Daoy (cell line): ENCODE data around the gene PGAP2. TPM values are rescaled to one million over a fixed set of nuclear protein-coding genes. Genes with fewer than 3 reads are reported as not detected.

Experiments used
- DNase-seq: peaks from one replicate; pipeline ENCODE4 v3.0.0-alpha.2; 2015; ENCODE audit warnings: low read depth
- total RNA-seq: library from RNA; depleted of rRNA; stranded (reverse); fragments of >200 nt; shearing (Covaris generic); gene quantifications from 2 replicates; pipeline ENCODE4 v1.2.3, GENCODE V29; 2014

The PGAP2 gene
- total RNA-seq, 1 experiment from 2014 or later: 6.8 TPM

- DNase-seq: no peak
Observed at GRCh38 chr11:3831378-3832239, 23.2 kb downstream of the PGAP2 start.

- DNase-seq: no peak
Observed at GRCh38 chr11:3832816-3833215, 24.5 kb downstream of the PGAP2 start.

- DNase-seq: no peak
Observed at GRCh38 chr11:3833449-3833848, 25.1 kb downstream of the PGAP2 start.

- no peak for DNase-seq
Observed at GRCh38 chr11:3834349-3834663, 25.9 kb downstream of the PGAP2 start.

- no peak for DNase-seq
Observed at GRCh38 chr11:3834664-3835461, 26.5 kb downstream of the PGAP2 start.

DNA sequence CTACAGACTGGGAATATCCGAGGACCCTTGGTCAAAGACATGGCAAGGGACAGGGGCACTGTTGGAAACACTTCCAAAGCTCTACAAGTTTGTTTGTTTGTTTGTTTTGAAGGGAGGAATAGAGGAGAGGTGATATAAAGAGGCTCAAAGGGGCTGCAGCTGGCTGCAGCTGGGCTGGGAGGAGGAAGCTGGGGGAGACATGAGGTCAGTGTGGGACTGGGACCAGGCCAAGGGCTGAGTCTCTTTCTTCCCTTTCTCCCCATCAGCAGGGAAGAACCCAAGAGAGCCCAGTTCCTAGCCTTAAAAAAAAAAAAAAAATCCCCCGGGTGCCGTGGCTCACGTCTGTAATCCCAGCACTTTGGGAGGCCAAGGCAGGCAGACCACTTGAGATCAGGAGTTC, 27.4 kb downstream of the PGAP2 start:
- DNase-seq: no peak

DNA sequence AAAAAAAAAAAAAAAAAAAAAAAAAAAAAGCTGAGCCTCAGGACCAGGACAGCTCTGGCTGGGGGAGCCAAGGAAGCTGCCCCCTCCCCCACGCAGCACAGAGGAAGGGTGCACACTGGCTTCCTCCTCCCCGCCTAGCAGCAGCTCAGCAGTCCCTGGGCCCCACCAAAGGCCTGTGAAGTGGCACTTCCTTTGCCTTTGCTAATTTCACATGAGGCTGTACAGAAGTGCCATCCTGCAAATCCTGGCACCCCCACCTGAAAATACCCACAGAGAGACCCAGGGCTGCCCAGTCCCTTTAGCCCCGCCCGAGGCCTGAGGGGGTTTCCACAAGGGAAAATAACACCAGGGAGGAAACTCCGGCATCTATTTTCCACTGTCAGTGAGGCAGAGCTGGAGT, 28.5 kb downstream of the PGAP2 start:
- DNase-seq: no peak

DNA sequence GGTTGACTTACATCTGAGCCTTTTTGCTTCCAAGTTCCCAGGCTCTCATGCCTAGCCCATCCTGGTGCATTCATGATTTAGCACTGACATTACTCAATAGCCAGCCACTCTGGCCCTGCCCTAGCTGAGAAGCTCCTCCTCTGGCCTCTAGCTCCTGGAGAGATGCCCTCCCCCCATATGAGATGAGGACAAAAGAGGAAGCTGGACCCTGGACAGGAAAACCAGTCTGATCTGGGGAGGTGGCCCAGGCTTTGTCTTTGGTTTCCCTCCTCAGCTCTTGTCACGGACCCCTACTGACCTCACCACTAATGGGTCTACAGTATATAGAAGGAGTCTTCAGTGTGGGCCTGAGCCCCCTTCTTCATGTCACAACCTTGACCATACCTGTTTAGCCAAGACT, 29.4 kb downstream of the PGAP2 start:
- no peak for DNase-seq

DNA sequence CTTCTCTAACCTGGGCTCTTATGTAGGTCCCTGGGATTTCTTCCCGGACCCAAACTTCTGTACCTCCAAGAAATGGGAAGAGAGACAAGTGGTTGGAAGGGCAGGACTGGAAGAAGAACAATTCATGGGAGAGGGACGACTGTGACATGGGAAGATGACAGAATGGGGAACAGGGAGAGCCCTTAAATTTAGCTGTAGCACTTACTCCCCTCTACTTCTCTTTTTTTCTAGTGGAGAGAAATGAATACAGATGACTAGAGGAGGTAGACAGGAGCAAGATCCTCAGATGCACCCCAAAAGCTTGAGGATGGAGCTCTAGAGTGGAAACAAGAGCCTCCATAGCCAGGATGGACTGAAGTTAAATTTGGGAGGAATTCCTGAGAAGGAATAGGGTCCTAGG, 30.1 kb downstream of the PGAP2 start:
- no peak for DNase-seq

DNA sequence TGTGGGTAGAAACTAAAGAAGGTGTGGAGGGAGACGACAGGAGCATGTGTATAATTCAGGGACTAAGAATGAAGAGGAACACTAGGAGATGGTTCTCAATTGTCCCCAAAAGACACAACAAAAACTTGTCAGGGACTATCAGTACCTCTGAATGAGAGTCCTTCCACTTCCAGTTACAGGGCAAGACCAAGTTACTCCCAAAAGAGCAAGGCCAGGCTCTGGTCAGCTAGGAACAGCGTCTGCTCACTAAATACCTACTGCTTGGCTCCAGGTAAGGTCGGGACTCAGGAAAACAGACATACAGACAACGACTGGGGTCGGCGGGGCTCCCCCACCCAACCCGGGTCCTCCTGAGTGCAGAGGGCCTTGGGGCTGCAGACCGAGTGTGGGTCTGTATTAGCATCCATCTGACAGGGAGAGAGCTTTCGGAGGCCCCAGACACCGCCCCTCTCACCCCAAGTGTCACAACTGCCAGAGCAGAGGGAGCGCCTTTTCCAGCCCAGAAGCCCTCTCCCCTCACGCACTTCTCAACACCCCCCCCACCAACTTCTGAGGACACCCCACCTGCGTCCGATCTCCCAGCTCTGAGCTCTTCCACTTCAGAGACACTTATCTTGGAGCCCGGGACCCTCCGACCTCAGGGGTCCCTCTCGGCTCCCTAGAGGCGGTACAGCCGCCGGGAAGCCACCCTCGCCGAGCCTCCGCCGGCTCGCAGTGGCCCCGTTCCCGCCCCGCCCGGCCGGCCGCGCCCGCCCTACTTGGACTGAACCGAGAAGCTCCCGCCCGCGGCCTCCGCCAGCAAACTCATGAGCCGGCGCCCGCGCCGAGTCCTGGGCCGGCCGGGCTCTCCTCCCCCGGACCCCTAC, 31.9 kb downstream of the PGAP2 start:
- DNase-seq: no peak

- DNase-seq: peak; percentile 90
Observed at GRCh38 chr11:3840870-3841425, 32.6 kb downstream of the PGAP2 start, which contains the start of gene RHOG. Gene RHOG, minus strand, starts transcription at chr11:3840959. Its CDS starts 12,821 bp downstream, at chr11:3828138.

GRCh38 chr11:3841426-3842350, 33.3 kb downstream of the PGAP2 start:
- DNase-seq: peak; percentile 87

DNA sequence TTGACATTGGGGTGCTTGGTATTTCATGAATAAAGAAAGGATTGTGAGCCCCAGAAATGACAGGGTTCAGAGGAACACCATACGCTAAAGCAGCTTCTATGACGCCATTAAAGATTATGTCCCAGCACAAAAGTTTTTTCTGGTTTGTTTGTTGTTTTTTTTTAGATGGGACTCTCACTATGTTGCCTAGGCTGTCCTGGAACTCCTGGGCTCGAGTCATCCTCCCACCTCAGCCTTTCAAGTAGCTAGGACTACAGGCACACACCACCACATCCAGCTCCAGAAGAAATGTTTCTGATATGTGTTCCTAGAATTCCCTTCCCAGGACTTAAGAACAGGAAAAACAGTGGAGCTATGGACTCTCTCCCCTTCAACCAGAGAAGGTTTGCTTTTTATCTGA, 35.0 kb downstream of the PGAP2 start:
- DNase-seq: no peak

- no peak for DNase-seq
Observed at GRCh38 chr11:3845246-3845645, 36.9 kb downstream of the PGAP2 start.

DNA sequence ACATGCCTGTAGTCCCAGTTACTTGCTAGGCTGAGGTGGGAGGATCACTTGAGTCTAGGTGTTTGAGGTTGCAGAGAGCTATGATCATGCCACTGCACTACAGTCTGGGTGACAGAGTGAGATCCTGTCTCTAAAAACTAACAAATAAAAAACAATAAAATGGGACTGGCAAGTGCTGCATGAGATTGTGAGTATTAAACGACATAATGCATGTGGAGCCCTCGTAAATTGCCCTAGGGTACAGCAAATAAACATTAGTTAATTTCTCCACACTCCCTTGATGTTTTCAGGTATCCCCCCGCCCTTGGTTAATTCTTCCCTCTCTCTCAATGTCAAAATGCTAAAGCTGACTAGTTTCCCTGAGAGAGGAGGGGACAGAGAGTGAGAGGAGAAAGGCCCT, 37.3 kb downstream of the PGAP2 start:
- no peak for DNase-seq

- no peak for DNase-seq
Observed at GRCh38 chr11:3849297-3849874, 41.0 kb downstream of the PGAP2 start.

GRCh38 chr11:3853545-3853842, 45.1 kb downstream of the PGAP2 start:
- DNase-seq: no peak

GRCh38 chr11:3853899-3854659, 45.7 kb downstream of the PGAP2 start:
- no peak for DNase-seq

DNA sequence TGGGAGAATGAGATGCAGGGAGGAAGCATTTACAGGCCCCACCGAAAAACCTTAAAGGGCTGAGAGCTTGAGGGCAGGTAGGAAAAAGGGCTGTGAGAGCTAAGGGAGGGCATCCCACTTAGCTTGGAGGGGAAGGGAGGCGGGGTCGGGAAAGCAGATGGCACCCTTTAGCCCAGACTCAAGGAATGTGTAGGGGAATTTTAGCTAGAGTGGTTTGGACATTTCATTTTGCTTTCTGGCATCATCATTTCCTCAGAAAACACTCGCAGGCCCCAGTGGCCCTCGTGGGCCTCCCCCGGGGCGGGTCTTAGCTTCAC, 46.3 kb downstream of the PGAP2 start:
- no peak for DNase-seq
